Colon (tissue), 2 donors: Measurements from ENCODE around the gene CACNA1I.

ENCODE experiments used
- FAIRE-seq: peaks from 2 replicates; lab custom pipeline; 2012; peaks lifted over from hg19 to GRCh38; lab: Jason Lieb, UNC
- donor health status: control.
- donor health status: control.

Gene CACNA1I

GRCh38 chr22:39625569-39626537 lies 55.3 kb downstream of the CACNA1I start:
- no peak for FAIRE-seq

- FAIRE-seq: no peak
Measured at GRCh38 chr22:39627208-39627607, 56.7 kb downstream of the CACNA1I start.

- no peak for FAIRE-seq
Measured at GRCh38 chr22:39627865-39628562, 57.5 kb downstream of the CACNA1I start.

GRCh38 chr22:39628563-39629080 lies 58.1 kb downstream of the CACNA1I start:
- FAIRE-seq: no peak

- FAIRE-seq: no peak
Measured at GRCh38 chr22:39629851-39630250, 59.3 kb downstream of the CACNA1I start.

GRCh38 chr22:39630721-39631120 lies 60.2 kb downstream of the CACNA1I start:
- no peak for FAIRE-seq

- FAIRE-seq: no peak
Measured at GRCh38 chr22:39631381-39632286, 61.1 kb downstream of the CACNA1I start.

- FAIRE-seq: no peak
Measured at GRCh38 chr22:39634530-39635405, 64.2 kb downstream of the CACNA1I start.

- no peak for FAIRE-seq
Measured at GRCh38 chr22:39635719-39636118, 65.2 kb downstream of the CACNA1I start.

- FAIRE-seq: no peak
Measured at GRCh38 chr22:39638958-39639357, 68.4 kb downstream of the CACNA1I start.

GRCh38 chr22:39641660-39642310 lies 71.2 kb downstream of the CACNA1I start:
- FAIRE-seq: no peak

- no peak for FAIRE-seq
Measured at GRCh38 chr22:39643311-39644083, 72.9 kb downstream of the CACNA1I start.

GRCh38 chr22:39645532-39645931 lies 75.0 kb downstream of the CACNA1I start:
- FAIRE-seq: no peak

- no peak for FAIRE-seq
Measured at GRCh38 chr22:39646398-39647063, 76.0 kb downstream of the CACNA1I start.

GRCh38 chr22:39647836-39648629 lies 77.5 kb downstream of the CACNA1I start:
- FAIRE-seq: no peak

GRCh38 chr22:39648630-39648950 lies 78.0 kb downstream of the CACNA1I start:
- no peak for FAIRE-seq

- no peak for FAIRE-seq
Measured at GRCh38 chr22:39649500-39650089, 79.0 kb downstream of the CACNA1I start.
